NB4 (cell line): Measurements from ENCODE around the gene DNAH17.

Source experiments
- DNase-seq: peaks from one replicate; pipeline ENCODE4 v3.0.0; 2010; ENCODE audit warnings: low read depth
- H3K4me3 ChIP-seq: one replicate; pipeline ENCODE4 v1.5.1; 2011; ENCODE audit warnings: mild to moderate bottlenecking, low read depth, low read length, moderate library complexity
- MYC ChIP-seq: IDR thresholded peaks from 2 replicates; pipeline ENCODE4 v1.6.1; 2011; ENCODE audit warnings: low read depth, low read length
- POLR2A ChIP-seq: IDR thresholded peaks from 2 replicates; pipeline ENCODE4 v1.6.1; 2011; ENCODE audit warnings: mild to moderate bottlenecking; ENCODE audit not compliant: insufficient read length; ENCODE audit errors: extremely low read depth
- TF ChIP-seq, protein P1 (sequence below): IDR thresholded peaks from one replicate; pipeline ENCODE4 v1.5.1; 2012; ENCODE audit warnings: low read depth, low read length
- TF ChIP-seq, protein P2 (sequence below): IDR thresholded peaks from 2 replicates; pipeline ENCODE4 v1.6.1; 2011; ENCODE audit warnings: low read depth, low read length

Gene DNAH17

DNA sequence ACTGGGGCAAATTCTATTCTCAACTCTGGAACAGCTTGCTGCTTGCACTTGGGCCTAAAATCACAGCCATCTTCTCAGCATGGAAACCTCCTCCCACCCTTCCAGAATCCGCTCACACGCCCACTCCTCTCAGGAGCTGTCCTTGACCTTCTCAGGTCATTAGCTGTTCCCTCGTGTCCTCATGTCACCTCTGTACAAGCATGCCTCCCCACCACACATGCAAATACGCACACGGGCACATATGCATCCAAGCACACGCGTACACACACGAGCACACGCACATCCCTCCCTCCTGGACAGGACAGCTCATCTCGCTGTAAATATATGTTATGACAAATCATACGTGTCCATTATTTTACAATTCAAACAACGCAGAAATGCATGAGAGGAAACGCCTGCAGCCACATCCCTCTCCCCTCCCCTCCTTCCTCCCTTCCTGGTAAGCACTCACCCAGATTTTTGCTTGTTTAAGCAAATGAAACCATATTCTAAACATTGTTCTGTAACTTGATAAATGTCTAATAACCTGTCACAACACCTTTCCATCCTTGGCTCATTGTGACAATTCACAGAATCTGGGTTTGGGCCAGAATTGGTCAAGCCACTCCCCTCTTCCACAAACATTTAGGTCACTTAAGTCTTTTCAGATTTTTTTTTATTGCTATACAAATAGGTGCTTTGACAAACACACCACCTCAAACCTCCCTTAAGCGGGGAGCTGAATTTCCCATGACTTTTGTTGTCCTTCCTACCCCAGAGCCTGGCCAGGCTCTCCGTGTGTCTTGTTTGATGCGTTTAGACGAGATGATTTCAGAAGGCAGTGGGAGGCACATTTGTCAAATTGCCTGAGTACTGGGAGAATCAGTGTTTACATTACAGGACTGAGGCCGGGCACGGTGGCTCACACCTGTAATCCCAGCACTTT, 41.7 kb downstream of the DNAH17 start:
- TF ChIP-seq, protein P1, sequence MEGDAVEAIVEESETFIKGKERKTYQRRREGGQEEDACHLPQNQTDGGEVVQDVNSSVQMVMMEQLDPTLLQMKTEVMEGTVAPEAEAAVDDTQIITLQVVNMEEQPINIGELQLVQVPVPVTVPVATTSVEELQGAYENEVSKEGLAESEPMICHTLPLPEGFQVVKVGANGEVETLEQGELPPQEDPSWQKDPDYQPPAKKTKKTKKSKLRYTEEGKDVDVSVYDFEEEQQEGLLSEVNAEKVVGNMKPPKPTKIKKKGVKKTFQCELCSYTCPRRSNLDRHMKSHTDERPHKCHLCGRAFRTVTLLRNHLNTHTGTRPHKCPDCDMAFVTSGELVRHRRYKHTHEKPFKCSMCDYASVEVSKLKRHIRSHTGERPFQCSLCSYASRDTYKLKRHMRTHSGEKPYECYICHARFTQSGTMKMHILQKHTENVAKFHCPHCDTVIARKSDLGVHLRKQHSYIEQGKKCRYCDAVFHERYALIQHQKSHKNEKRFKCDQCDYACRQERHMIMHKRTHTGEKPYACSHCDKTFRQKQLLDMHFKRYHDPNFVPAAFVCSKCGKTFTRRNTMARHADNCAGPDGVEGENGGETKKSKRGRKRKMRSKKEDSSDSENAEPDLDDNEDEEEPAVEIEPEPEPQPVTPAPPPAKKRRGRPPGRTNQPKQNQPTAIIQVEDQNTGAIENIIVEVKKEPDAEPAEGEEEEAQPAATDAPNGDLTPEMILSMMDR = no peak
- no peak for TF ChIP-seq POLR2A
- TF ChIP-seq, protein P2, sequence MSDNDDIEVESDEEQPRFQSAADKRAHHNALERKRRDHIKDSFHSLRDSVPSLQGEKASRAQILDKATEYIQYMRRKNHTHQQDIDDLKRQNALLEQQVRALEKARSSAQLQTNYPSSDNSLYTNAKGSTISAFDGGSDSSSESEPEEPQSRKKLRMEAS = no peak
- no peak for TF ChIP-seq MYC
- no peak overlapping the region for H3K4me3 ChIP-seq
- no peak for DNase-seq

DNA sequence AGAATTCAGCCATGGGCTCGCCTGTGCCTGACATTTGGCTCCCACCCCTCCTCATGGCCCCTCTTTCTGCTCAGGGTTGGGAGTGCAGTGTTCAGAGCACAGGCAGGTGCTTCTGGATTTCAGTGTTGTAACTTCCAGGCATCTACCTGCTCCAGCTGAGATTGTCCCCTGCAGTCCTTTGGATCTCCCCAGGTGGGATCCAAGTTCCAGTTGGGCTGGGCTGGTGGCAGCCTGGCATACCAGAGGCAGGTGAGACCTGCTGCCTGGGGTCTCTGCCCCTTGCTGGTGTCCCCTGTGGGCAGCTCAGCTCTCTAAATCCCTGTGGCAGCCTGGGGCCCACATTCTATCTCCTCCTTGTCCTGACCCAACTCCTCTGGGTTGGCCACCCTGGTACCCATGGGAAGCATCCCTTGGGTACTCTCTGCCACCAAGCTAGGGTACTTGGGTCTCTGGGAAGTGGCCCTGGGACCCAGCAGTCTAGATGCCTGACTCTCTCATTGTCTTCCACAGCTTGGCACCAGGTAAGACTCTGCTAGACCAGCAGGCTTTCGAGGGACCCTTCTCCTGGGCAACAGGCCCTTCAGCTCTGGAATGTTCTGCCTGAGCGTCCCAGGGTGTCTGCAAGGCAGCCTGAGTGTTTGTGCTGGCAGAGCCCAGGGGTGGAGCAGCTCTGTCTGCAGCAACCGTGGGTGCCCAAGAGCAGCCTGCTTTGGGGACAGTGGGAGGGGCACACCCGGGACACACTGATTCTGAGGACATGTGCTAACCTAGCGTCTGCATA, 42.5 kb downstream of the DNAH17 start:
- TF ChIP-seq, protein P2 = no peak
- TF ChIP-seq, protein P1 = no peak
- TF ChIP-seq MYC (no peak), POLR2A (no peak)
- H3K4me3 ChIP-seq = no peak overlapping the region
- DNase-seq = no peak

DNA sequence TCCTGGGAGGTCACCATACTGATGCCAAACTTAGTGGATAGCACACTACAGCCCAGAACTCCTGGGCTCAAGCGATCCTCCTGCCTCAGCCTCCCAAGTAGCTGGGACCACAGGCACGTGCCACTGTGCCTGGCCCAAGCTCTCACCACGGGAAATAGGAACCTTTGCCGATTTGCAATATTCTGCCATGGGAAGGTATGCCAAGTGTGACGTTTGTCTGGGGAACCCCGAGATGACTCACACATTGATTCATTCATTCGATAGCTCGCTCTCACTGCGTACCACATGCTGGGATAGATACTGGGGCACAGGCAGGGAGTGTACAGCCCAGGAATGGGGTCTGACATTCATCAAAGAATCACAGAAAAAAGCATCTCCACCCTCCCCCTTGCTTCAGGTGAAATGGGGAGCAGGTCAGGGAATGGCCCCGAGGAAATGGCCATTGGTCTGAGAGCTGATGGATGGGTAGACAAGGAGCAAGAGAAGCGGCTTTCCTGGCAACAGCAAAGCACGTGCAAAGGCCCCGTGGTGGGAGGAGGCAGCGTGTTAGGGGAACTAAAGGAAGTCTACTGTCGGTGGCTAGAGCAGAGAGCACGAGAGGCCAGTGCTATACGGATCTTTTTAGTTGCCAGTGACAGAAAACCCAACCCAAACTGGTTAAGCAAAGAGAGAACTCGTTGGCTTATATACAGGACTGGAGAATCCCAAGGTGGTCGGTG, 44.1 kb downstream of the DNAH17 start:
- TF ChIP-seq MYC (no peak), POLR2A (no peak)
- TF ChIP-seq, protein P1 = no peak
- TF ChIP-seq, protein P2 = no peak
- no peak overlapping the region for H3K4me3 ChIP-seq
- DNase-seq = no peak

DNA sequence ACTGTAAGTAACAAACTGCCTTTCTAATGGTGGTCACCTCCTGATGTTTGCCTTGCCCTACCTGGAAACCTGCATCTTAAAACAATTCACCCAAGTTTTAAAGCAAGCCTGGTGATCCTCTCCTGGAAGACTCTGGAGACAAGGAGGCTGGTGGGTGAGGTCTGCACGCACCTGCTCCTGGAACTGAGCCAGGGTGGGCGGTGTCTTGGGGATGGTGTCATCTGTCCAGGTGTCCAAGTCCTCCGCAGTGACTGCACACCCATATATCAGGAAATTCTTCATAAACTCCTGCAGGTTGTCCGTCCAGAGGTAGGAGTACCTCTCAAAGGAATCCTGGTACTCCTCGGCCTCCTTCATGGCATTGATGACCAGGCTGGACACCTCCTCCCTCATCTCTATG, 44.9 kb downstream of the DNAH17 start:
- TF ChIP-seq, protein P1 = no peak
- TF ChIP-seq, protein P2 = no peak
- TF ChIP-seq POLR2A (no peak), MYC (no peak)
- DNase-seq = no peak

DNA sequence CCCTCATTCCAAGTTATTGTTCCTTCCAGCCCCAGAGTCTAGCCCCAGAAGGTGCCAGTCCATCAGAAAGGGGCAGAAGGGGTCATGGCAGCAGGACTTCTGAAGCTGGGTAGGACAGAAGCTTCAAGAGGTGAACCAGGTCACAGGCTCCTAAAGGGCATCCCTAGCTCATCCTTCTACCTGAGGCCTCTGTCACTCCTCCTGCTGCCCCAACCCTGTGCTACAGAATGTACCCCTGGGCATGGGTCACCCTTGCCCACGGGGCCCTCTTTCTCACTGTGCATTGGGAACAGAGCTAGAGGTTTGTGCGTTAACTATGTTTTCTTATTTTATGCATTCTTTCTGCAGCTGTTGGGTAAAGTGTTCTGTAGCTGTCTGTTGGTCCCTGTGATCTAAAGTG, 46.5 kb downstream of the DNAH17 start:
- no peak overlapping the region for H3K4me3 ChIP-seq
- DNase-seq = no peak
- no peak for TF ChIP-seq MYC
- TF ChIP-seq, protein P1 = no peak
- TF ChIP-seq, protein P2 = no peak
- TF ChIP-seq POLR2A = no peak

More for the DNA sequence above, 44.9 kb downstream of the DNAH17 start:
- no peak overlapping the region for H3K4me3 ChIP-seq
